Endometrial microvascular endothelial cells (primary cell): ENCODE data around the gene JAM3. TPM values are rescaled to one million over a fixed set of nuclear protein-coding genes. Genes with fewer than 3 reads are reported as not detected.

ENCODE experiments used
- in situ Hi-C: cut with HindIII; loops from 2 replicates; pipeline ENCODE4 v1.10.0; 2017; ENCODE audit warnings: low sequenced_read_pairs, low pct_unique_long_range_greater_than_20kb; ENCODE audit errors: inconsistent ontology term
- total RNA-seq: library from RNA; depleted of rRNA; stranded (reverse); fragments of >200 nt; gene quantifications from one replicate; pipeline ENCODE4 v1.2.3, GENCODE V29; 2015; ENCODE audit errors: inconsistent ontology term

The JAM3 gene
- 75.9 TPM for total RNA-seq

- in situ Hi-C loops, result no loop called here
Measured at GRCh38 chr11:134068829-134069425, at the start of gene JAM3. Gene JAM3, plus strand, starts transcription at chr11:134069072. Its CDS starts 12 bp downstream, at chr11:134069084.

DNA sequence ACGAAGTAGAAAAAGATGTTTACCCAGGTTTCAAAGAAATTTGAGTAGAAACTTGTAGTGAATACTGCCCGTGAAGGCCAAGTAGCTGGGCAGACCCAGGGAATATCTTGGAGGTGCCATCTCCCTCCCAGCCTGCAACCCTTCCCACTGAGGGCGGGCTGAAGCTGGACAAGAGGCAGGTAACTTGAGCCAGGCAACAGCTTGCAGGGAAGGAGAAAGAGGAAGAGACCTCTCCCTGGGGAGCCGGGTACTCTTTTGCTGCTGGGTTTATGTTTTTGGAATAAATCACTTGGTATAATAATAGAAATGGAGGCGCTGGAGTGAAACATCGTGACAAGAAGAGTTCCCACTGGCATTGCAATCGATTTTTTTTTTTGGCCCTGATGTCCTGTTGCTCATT, 49.4 kb upstream of the JAM3 start:
- in situ Hi-C loops, result no loop called here

DNA sequence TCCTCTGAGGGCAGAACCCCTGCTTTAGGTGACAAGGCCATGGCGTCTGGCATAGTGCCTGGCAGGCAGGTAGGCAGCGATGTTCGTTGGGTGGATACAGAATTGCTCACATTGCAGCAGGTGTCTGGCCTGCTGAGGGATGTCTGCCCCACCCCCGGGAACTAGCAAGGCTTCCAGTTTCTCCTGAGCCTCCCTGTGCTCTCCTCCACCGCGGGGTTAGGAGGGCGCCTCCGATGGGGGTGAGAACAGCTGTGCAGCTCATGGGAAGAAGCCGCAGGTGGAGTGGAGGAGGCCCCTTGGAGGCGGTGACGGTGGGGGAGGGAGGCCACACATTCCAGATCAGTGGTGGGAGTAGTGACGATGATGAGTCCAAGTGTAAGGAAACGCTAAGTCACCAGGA, 48.3 kb upstream of the JAM3 start:
- in situ Hi-C loops, result no loop called here

DNA sequence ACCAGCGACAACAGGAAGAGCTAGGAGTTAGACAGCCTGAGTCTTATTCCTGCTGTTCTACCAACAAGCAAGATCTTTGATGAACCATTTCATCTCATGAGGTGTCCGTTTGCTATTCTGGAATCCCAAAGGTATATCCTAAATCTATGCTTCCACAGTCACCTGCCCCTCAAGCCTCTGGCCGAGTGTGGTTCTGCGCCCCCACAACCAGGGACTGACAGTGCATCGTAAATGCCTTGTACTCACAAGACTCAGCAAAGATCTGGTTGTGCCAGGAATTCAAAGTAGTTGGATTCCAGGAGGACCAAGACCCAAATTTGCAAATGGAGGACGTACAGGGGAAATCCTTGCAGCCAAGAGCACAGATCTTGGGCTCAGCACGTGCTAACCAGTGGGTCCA, 47.5 kb upstream of the JAM3 start:
- in situ Hi-C loops, result no loop called here

DNA sequence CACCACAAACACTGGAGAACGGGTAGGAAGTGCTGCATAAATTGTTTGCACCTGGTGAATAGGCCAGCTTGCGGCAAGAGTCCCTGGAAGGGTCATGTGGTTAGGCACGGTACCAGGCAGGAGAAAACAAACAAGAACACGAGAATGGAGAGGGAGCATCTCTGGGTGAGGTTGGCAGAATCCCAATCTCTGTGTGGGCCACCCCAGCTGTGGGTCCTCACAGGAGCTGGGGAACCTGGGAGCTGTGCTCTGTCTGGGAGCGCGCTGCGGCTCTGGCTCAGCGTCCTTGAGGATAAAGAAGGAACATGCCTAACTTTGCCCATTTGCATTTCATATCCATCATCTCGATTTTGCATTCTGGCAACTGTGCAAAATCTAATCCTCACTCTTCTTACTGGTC, 46.1 kb upstream of the JAM3 start:
- in situ Hi-C loops, result no loop called here

GRCh38 chr11:134024420-134025081, 44.3 kb upstream of the JAM3 start:
- in situ Hi-C loops, result no loop called here

DNA sequence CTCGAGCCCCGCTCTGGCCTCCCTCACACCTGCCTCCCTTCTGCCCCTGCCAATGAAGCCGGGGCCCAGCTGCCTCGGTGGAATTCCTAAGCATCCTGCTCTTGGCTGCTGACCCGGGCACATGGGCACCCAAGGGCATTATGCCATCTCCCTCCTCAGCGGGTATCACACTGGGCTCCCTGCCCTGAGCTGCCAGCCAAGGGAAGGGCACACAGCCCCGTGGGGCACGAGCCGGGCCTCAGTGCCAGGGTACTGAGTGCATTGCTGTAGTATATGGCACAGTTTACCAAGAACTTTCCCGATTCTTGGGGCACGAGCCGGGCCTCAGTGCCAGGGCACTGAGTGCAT, 43.8 kb upstream of the JAM3 start:
- in situ Hi-C loops, result no loop called here

- in situ Hi-C loops, result no loop called here
Measured at GRCh38 chr11:134026655-134027343, 42.1 kb upstream of the JAM3 start.

GRCh38 chr11:134027671-134028070, 41.2 kb upstream of the JAM3 start:
- in situ Hi-C loops, result no loop called here

GRCh38 chr11:134028368-134028920, 40.4 kb upstream of the JAM3 start:
- in situ Hi-C loops, result no loop called here

- in situ Hi-C loops, result no loop called here
Measured at GRCh38 chr11:134030853-134031252, 38.0 kb upstream of the JAM3 start.

- in situ Hi-C loops, result no loop called here
Measured at GRCh38 chr11:134032043-134032442, 36.8 kb upstream of the JAM3 start.

GRCh38 chr11:134032501-134033091, 36.3 kb upstream of the JAM3 start:
- in situ Hi-C loops, result no loop called here

DNA sequence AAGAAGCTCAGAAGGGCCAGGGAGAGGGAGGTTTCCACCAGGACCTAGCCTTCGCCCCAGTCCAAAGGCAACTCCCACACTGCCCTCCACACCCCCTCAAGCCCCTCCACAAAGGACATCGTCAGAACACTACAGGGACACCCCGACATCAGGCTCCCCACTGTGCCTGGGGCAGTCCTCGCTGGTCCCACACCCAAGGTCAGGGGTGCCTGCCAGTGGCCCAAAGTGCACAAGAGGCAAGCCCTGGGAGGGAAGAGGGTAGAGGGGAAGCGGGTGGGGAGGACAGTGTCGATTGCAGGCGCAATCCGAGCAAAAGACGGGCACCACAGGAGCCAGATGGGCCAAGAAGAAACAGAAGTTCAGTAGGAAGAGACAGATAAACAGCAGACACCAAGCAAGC, 35.6 kb upstream of the JAM3 start:
- in situ Hi-C loops, result no loop called here

- in situ Hi-C loops, result no loop called here
Measured at GRCh38 chr11:134033696-134034491, 35.0 kb upstream of the JAM3 start.

GRCh38 chr11:134034496-134035381, 34.1 kb upstream of the JAM3 start:
- in situ Hi-C loops, result no loop called here

DNA sequence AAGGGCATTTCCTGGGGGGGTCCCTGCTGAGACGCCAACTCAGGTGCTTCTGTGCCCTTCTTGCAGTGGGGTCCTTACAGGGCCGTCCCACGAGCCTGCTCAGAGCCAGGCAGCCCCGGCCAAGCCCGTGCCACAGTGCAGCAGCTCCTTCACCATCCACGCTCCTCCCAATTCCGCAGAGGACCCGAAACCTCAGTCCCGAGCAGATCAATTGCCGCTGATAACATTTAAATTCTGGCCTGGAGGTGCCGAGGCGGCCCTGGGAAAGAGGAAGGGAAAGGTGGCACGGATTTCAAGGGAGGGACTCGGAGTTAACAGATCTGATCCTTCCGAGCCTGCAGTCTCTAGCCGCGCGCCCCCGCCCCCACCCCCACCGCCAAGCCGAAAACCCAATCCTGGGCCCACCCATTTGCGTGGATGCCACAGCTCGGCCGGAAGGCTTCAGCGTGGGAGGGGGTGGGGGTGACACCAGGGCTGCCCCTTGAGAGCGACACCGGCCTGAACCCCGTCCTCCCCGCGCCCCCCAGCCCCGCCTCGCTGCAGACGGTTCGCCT, 32.3 kb upstream of the JAM3 start:
- in situ Hi-C loops, result no loop called here
